SJSA1 (cell line): ENCODE data around the gene TMPO. TPM values are rescaled to one million over a fixed set of nuclear protein-coding genes. Genes with fewer than 3 reads are reported as not detected.
"Not testable (repeated sequence)": the region's sequence is repeated elsewhere in the genome, so short reads cannot be mapped to it uniquely, and the experiment has no call there.

Source experiments
- DNase-seq, 2 experiments: peaks; one replicate each; pipeline ENCODE4 v3.0.0-alpha.2; 2015 to 2020; ENCODE audit warnings: low spot score in 2 of 2, low read depth in 1 of 2
- H3K27ac ChIP-seq: fragments of 250-450 bp; sonication (Bioruptor Pico); 2 replicates; pipeline ENCODE4 v1.5.1; 2020; ENCODE audit warnings: mild to moderate bottlenecking, moderate library complexity
- H3K27me3 ChIP-seq: fragments of 250-450 bp; sonication (Bioruptor Pico); replicated peaks from 2 replicates; pipeline ENCODE4 v1.5.1; 2020; ENCODE audit warnings: mild to moderate bottlenecking, moderate library complexity
- H3K36me3 ChIP-seq: fragments of 250-450 bp; sonication (Bioruptor Pico); 2 replicates; pipeline ENCODE4 v1.5.1; 2020; ENCODE audit warnings: mild to moderate bottlenecking
- H3K4me1 ChIP-seq: fragments of 250-450 bp; sonication (Bioruptor Pico); replicated peaks from 2 replicates; pipeline ENCODE4 v1.6.1; 2021; ENCODE audit warnings: mild to moderate bottlenecking
- H3K4me3 ChIP-seq: fragments of 250-450 bp; sonication (Bioruptor Pico); 2 replicates; pipeline ENCODE4 v1.5.1; 2020; ENCODE audit warnings: mild to moderate bottlenecking
- H3K9me3 ChIP-seq: fragments of 250-450 bp; sonication (Bioruptor Pico); replicated peaks from 2 replicates; pipeline ENCODE4 v1.5.1; 2020; ENCODE audit warnings: mild to moderate bottlenecking
- total RNA-seq: library from RNA; depleted of rRNA; stranded (reverse); fragments of >200 nt; shearing (Covaris generic); gene quantifications from 2 replicates; pipeline ENCODE4 v1.2.3, GENCODE V29; 2014; rRNA removed

The TMPO gene
- total RNA-seq, 1 experiment from 2014 or later = 271 TPM

DNA sequence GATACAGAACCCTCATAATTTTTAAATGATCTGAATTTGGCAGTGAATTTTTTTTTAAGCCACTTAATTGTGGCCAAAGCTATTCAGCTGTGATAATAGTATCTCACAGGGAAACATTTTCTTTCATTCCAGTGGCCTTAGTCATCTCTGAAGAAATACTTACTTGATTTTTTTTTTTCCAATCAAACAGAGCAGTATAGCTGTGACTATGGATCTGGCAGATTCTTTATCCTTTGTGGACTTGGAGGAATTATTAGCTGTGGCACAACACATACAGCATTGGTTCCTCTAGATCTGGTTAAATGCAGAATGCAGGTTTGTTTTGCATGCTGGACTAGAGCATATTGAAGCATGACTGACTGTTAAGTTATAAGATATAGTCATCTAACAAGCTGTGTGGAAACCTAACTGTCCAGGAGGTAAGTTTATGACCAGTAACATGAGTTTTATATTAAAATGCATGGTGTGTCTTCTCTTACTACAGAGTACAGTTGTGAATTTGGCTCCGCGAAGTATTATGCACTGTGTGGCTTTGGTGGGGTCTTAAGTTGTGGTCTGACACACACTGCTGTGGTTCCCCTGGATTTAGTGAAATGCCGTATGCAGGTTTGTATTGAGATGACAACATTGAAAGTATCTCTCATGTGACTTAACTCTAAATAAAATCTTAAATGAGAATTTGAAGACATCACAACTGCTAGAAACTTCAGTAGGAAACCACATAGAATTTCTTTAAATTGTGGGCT lies 80.0 kb downstream of the TMPO start:
- H3K27me3 ChIP-seq = no peaks in the 10 kb centered on the region
- H3K4me1 ChIP-seq = peaks cover 5% of the 10 kb centered on the region; the same call in 1 of the 2 replicates
- peak overlapping the region; percentile 85 for H3K27ac ChIP-seq
- DNase-seq = peak in 1 of 2 experiments; percentile 71
- peaks cover 65% of the 10 kb centered on the region for H3K36me3 ChIP-seq
- H3K9me3 ChIP-seq = no peaks in the 10 kb centered on the region
- peak overlapping the region; percentile 73 for H3K4me3 ChIP-seq

DNA sequence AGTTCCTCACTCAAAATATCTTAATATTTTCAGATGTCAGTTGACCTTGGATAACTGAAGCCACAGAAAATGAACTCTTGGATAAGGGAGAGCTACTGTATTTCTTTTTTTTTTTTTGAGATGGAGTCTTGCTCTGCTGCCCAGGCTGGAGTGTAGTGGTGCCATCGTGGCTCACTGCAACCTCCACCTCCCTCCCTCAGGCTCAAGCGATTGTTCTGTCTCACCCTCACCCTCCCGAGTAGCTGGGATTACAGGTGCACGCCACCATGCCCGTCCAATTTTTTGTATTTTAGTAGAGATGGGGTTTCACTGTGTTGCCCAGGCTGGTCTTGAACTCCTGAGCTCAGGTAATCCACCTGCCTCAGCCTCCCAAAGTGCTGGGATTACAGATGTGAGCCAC lies 81.9 kb downstream of the TMPO start:
- H3K27ac ChIP-seq, DNase-seq, H3K27me3 ChIP-seq, H3K4me1 ChIP-seq, H3K9me3 ChIP-seq, H3K4me3 ChIP-seq: not testable (repeated sequence)
- H3K36me3 ChIP-seq = peaks cover 84% of the 10 kb centered on the region

Other genes with a start within 250 kb of the TMPO start
- gene SLC25A3, start 78.1 kb downstream of the TMPO start, total RNA-seq = 907 and 1,192 TPM in 2 replicates
- gene IKBIP, start 129.2 kb downstream of the TMPO start, total RNA-seq = 86.0 and 103 TPM in 2 replicates
- 25.4 and 41.4 TPM in 2 replicates for gene APAF1, start 129.7 kb downstream of the TMPO start, total RNA-seq